ENCODE measurements around the gene KLC3.

GRCh38 chr19:45314708-45315245 is 25.8 kb upstream of the KLC3 start:
- TF ChIP-seq POLR2AphosphoS5 (IDR thresholded peaks at IDR 0.05; ENCODE audit: low read depth, low read length) (no peak), POLR2A (IDR thresholded peaks at IDR 0.05; ENCODE audit: low read depth, low read length) (no peak)

All from GM12891 (cell line).